HG03175 (cell line): ENCODE results near the gene EFCC1.

Experiments
- ATAC-seq: cut with Tn5 transposase; IDR thresholded peaks from one replicate; pipeline ENCODE4 v1.9.1; 2021; ENCODE audit warnings: mild to moderate bottlenecking, moderate library complexity; ENCODE audit not compliant: unreplicated experiment

EFCC1 gene

GRCh38 chr3:129014148-129014547, 13.0 kb downstream of the EFCC1 start:
- no peak for ATAC-seq

GRCh38 chr3:129014793-129015345, 13.8 kb downstream of the EFCC1 start:
- ATAC-seq = no peak

GRCh38 chr3:129015388-129016105, 14.4 kb downstream of the EFCC1 start:
- no peak for ATAC-seq

- ATAC-seq = no peak
These were observed 15.2 kb downstream of the EFCC1 start for GRCh38 chr3:129016356-129016719.

GRCh38 chr3:129016720-129017483, 15.8 kb downstream of the EFCC1 start:
- peak; percentile 60 for ATAC-seq

GRCh38 chr3:129017484-129017899, 16.4 kb downstream of the EFCC1 start:
- no peak for ATAC-seq

- ATAC-seq = no peak
These were observed 17.2 kb downstream of the EFCC1 start for GRCh38 chr3:129018271-129018670.

GRCh38 chr3:129018751-129019150, 17.6 kb downstream of the EFCC1 start:
- ATAC-seq = no peak

GRCh38 chr3:129019266-129019665, 18.2 kb downstream of the EFCC1 start:
- no peak for ATAC-seq

GRCh38 chr3:129020691-129021090, 19.6 kb downstream of the EFCC1 start:
- ATAC-seq = no peak

GRCh38 chr3:129021140-129021551, 20.0 kb downstream of the EFCC1 start:
- ATAC-seq = no peak

- no peak for ATAC-seq
These were observed 21.3 kb downstream of the EFCC1 start for GRCh38 chr3:129022114-129023007.

- ATAC-seq = no peak
These were observed 21.9 kb downstream of the EFCC1 start for GRCh38 chr3:129023008-129023358.

- ATAC-seq = no peak
These were observed 22.8 kb downstream of the EFCC1 start for GRCh38 chr3:129023909-129024308.

GRCh38 chr3:129025108-129025507, 24.0 kb downstream of the EFCC1 start:
- ATAC-seq = no peak

- no peak for ATAC-seq
These were observed 24.8 kb downstream of the EFCC1 start for GRCh38 chr3:129025691-129026435.

GRCh38 chr3:129026728-129027543, 25.8 kb downstream of the EFCC1 start:
- ATAC-seq = peak; percentile 99

- no peak for ATAC-seq
These were observed 26.4 kb downstream of the EFCC1 start for GRCh38 chr3:129027544-129027880.

- no peak for ATAC-seq
These were observed 27.8 kb downstream of the EFCC1 start for GRCh38 chr3:129028866-129029265.

- no peak for ATAC-seq
These were observed 29.5 kb downstream of the EFCC1 start for GRCh38 chr3:129030611-129031010.
